Neuron (in vitro differentiated cells): Measurements from ENCODE around the gene MND1.

Experiments used
- H2AFZ ChIP-seq: one replicate; pipeline ENCODE4 v1.6.1; 2013; ENCODE audit warnings: low read depth, mild to moderate bottlenecking, inconsistent platforms, low read length, moderate library complexity
- H3K27me3 ChIP-seq: one replicate; pipeline ENCODE4 v1.6.1; 2013; ENCODE audit warnings: low read length; ENCODE audit not compliant: insufficient read depth
- H3K36me3 ChIP-seq: one replicate; pipeline ENCODE4 v1.6.1; 2013; ENCODE audit warnings: low read length; ENCODE audit not compliant: insufficient read depth
- H3K4me1 ChIP-seq: one replicate; pipeline ENCODE4 v1.6.1; 2013; ENCODE audit warnings: low read length; ENCODE audit not compliant: insufficient read depth
- H3K4me3 ChIP-seq: 2 replicates; pipeline ENCODE4 v1.5.1; 2013; ENCODE audit warnings: mild to moderate bottlenecking, low read length, moderate library complexity
- H3K9me3 ChIP-seq: one replicate; pipeline ENCODE4 v1.6.1; 2013; ENCODE audit warnings: low read length

MND1 gene

GRCh38 chr4:153333874-153334273 is 10.6 kb upstream of the MND1 start:
- Histone ChIP-seq H3K27me3 (no peaks in the 10 kb centered on the region), H3K4me3 (no peak overlapping the region), H3K9me3 (no peaks in the 10 kb centered on the region), H3K4me1 (no peaks in the 10 kb centered on the region), H2AFZ (no peak overlapping the region), H3K36me3 (peaks cover 90% of the 10 kb centered on the region)

- no peak overlapping the region for H3K4me3 ChIP-seq
- peaks cover 90% of the 10 kb centered on the region for H3K36me3 ChIP-seq
- no peak overlapping the region for H2AFZ ChIP-seq
- H3K4me1 ChIP-seq, result no peaks in the 10 kb centered on the region
- H3K9me3 ChIP-seq, result no peaks in the 10 kb centered on the region
- H3K27me3 ChIP-seq, result no peaks in the 10 kb centered on the region
Measured at GRCh38 chr4:153335665-153336064, 8.8 kb upstream of the MND1 start.

- Histone ChIP-seq H3K27me3 (no peaks in the 10 kb centered on the region), H3K36me3 (peaks cover 80% of the 10 kb centered on the region), H3K4me3 (no peak overlapping the region), H3K9me3 (no peaks in the 10 kb centered on the region), H3K4me1 (no peaks in the 10 kb centered on the region), H2AFZ (no peak overlapping the region)
Measured at GRCh38 chr4:153337686-153338085, 6.8 kb upstream of the MND1 start.

GRCh38 chr4:153341575-153342090 is 2.9 kb upstream of the MND1 start:
- Histone ChIP-seq H3K4me1 (peaks cover 17% of the 10 kb centered on the region), H3K36me3 (peaks cover 42% of the 10 kb centered on the region), H3K4me3 (no peak overlapping the region), H3K27me3 (no peaks in the 10 kb centered on the region), H2AFZ (no peak overlapping the region), H3K9me3 (no peaks in the 10 kb centered on the region)

GRCh38 chr4:153342751-153343552 is 1.5 kb upstream of the MND1 start:
- Histone ChIP-seq H3K9me3 (no peaks in the 10 kb centered on the region), H3K4me1 (peaks cover 27% of the 10 kb centered on the region), H3K27me3 (no peaks in the 10 kb centered on the region), H3K4me3 (no peak overlapping the region), H2AFZ (no peak overlapping the region), H3K36me3 (peaks cover 31% of the 10 kb centered on the region)

GRCh38 chr4:153345012-153345981 is 809 bp downstream of the MND1 start:
- no peaks in the 10 kb centered on the region for H3K27me3 ChIP-seq
- no peaks in the 10 kb centered on the region for H3K9me3 ChIP-seq
- H3K4me3 ChIP-seq, result peak overlapping the region; percentile 66
- H2AFZ ChIP-seq, result peak overlapping the region; percentile 94
- peaks cover 27% of the 10 kb centered on the region for H3K4me1 ChIP-seq
- peaks cover 11% of the 10 kb centered on the region for H3K36me3 ChIP-seq

GRCh38 chr4:153346031-153346430 is 1.5 kb downstream of the MND1 start:
- no peaks in the 10 kb centered on the region for H3K9me3 ChIP-seq
- H3K4me3 ChIP-seq, result peak overlapping the region; percentile 66
- H2AFZ ChIP-seq, result no peak overlapping the region
- peaks cover 27% of the 10 kb centered on the region for H3K4me1 ChIP-seq
- peaks cover 4% of the 10 kb centered on the region for H3K36me3 ChIP-seq
- H3K27me3 ChIP-seq, result no peaks in the 10 kb centered on the region

GRCh38 chr4:153346563-153346962 is 2.1 kb downstream of the MND1 start:
- Histone ChIP-seq H3K27me3 (no peaks in the 10 kb centered on the region), H3K9me3 (no peaks in the 10 kb centered on the region), H2AFZ (no peak overlapping the region), H3K4me1 (peaks cover 27% of the 10 kb centered on the region), H3K4me3 (peak overlapping the region; percentile 66), H3K36me3 (no peaks in the 10 kb centered on the region)

- Histone ChIP-seq H2AFZ (no peak overlapping the region), H3K4me3 (no peak overlapping the region), H3K4me1 (peaks cover 27% of the 10 kb centered on the region), H3K9me3 (no peaks in the 10 kb centered on the region), H3K27me3 (no peaks in the 10 kb centered on the region), H3K36me3 (peaks cover 3% of the 10 kb centered on the region)
Measured at GRCh38 chr4:153347117-153347516, 2.6 kb downstream of the MND1 start.

- Histone ChIP-seq H2AFZ (no peak overlapping the region), H3K36me3 (peaks cover 3% of the 10 kb centered on the region), H3K27me3 (no peaks in the 10 kb centered on the region), H3K4me1 (peaks cover 27% of the 10 kb centered on the region), H3K9me3 (no peaks in the 10 kb centered on the region), H3K4me3 (no peak overlapping the region)
Measured at GRCh38 chr4:153348006-153348405, 3.5 kb downstream of the MND1 start.

- Histone ChIP-seq H3K27me3 (no peaks in the 10 kb centered on the region), H3K36me3 (peaks cover 3% of the 10 kb centered on the region), H3K4me1 (peaks cover 23% of the 10 kb centered on the region), H2AFZ (no peak overlapping the region), H3K9me3 (no peaks in the 10 kb centered on the region), H3K4me3 (no peak overlapping the region)
Measured at GRCh38 chr4:153349206-153349805, 4.8 kb downstream of the MND1 start.

GRCh38 chr4:153362184-153362583 is 17.7 kb downstream of the MND1 start:
- H3K4me1 ChIP-seq, result no peaks in the 10 kb centered on the region
- H3K27me3 ChIP-seq, result no peaks in the 10 kb centered on the region
- no peak overlapping the region for H3K4me3 ChIP-seq
- H2AFZ ChIP-seq, result no peak overlapping the region
- H3K9me3 ChIP-seq, result peaks cover 3% of the 10 kb centered on the region
- peaks cover 58% of the 10 kb centered on the region for H3K36me3 ChIP-seq

- Histone ChIP-seq H3K4me1 (no peaks in the 10 kb centered on the region), H3K36me3 (peaks cover 59% of the 10 kb centered on the region), H3K9me3 (peaks cover 3% of the 10 kb centered on the region), H3K27me3 (no peaks in the 10 kb centered on the region), H2AFZ (no peak overlapping the region), H3K4me3 (no peak overlapping the region)
Measured at GRCh38 chr4:153364061-153364460, 19.6 kb downstream of the MND1 start.
